Measurements from ENCODE around the gene SIGLEC1.
A peak's percentile ranks its signal among the peaks of the same experiment; 100 is the strongest.

The SIGLEC1 gene

DNA sequence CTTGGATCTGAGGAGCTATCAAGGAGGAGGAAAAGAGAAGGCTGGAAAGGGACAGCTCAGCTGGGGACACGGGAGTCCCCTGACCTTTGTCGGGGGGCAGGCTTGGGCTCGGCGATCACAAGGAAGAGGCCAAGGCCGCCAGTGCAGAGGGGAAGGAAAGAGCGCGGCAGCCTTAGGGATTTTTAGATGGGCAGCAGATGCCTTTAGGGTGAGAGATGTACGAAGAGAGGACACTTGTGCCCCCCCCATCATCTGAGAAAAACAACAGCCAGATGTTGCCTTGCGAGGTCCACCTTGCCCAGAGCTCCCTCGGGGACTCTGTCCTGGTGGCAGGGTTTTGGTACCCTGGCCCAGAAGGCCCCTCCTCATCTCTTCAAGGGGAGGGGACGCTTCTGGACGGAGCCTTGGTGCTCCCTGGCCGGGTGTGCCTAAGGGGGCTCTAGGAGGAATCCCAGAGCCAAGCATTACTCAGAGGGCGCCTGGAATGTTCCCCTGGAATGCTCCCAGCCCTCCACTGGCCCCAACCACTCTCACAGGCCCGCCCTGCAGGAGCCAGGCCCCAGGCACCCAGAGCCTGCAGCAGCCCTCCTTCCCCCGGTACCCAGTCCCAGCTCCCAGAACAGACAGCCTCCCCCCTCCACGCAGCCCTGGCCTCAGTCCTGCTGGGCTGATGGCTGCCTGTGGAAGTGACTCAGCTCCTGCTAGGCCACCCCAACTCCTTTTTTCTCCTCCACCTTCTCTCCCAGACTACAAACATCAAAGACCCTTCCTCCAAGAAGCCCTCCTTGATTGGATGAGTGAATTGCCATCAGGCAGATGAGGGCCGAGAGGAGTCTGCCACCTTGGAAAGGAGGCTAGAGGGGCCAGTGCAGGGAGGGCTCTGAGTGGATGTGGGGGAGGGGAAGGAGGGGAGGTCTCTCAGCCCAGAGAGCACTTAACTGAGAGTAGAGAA, 32.4 kb downstream of the SIGLEC1 start:
- DNase-seq = no peak
- TF ChIP-seq GATA1 (IDR thresholded peaks at IDR 0.05; ENCODE audit: low read depth, low read length) = no peak
- no peak for TF ChIP-seq POLR2A (IDR thresholded peaks at IDR 0.05; ENCODE audit: low read length)

DNA sequence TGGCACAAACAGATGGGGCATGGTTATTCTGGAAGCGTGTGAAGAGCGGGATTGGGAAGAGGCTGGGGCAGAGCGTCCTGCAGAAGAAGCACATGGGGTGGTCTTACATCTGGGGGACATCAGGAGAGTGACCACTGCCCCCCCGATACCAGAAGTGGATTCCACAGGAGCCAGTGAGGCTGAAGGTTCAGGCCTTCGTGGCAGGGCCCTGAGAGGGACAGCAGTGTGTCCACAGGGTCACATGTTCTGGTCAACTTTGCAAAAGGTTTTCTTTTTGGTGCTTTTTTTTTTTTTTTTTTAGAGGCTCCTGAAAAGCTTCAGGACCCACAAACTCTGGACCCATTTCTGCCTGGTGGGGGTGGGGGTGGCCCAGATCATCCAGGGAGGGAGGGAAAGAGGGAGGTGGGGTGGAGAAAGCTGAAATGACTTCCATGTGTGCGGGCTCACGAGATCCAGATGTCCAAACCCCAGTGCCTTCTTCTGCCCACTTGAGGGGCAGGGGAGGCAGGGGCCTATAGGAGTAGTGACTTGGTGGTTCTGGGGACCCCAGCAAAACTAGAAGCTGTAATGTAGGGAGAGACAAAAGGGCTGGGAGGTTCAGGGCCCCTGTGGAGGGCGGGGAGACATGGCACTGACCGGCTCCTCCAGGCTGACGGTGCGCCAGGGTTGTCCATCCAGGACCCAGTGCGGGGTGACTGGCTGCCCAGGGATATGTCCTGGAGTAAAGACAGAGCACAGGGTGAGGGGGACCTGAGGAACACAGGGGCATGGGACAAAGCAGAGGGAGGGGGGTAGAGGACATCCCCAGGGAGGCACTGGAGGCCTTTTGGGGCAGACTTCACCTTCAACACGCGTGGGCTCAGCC, 33.3 kb downstream of the SIGLEC1 start:
- no peak for DNase-seq
- TF ChIP-seq GATA1 (IDR thresholded peaks at IDR 0.05; ENCODE audit: low read depth, low read length) (no peak), POLR2A (IDR thresholded peaks at IDR 0.05; ENCODE audit: low read length) (no peak)

DNA sequence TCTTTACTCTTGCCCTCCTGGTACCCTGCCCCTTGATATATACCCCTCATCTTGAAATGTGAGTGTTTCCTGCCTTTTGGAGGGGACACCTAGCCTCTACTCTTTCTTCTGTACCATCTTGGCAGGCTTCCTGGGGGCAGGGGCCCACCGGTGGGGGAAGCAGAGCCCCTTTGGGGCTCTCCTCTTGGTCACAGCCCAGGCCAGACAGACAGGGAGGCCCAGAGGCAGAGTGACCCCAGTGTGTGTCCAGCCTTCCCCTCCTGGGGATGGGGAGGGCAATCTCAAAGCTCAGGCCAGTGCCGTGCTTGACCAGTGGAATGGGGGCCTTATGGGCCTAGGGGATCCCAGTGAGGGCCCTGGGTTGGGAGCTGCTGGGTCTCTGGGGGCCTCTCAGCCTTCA, 34.2 kb downstream of the SIGLEC1 start:
- no peak for DNase-seq
- no peak for TF ChIP-seq POLR2A (IDR thresholded peaks at IDR 0.05; ENCODE audit: low read length)
- TF ChIP-seq GATA1 (IDR thresholded peaks at IDR 0.05; ENCODE audit: low read depth, low read length) = no peak

DNA sequence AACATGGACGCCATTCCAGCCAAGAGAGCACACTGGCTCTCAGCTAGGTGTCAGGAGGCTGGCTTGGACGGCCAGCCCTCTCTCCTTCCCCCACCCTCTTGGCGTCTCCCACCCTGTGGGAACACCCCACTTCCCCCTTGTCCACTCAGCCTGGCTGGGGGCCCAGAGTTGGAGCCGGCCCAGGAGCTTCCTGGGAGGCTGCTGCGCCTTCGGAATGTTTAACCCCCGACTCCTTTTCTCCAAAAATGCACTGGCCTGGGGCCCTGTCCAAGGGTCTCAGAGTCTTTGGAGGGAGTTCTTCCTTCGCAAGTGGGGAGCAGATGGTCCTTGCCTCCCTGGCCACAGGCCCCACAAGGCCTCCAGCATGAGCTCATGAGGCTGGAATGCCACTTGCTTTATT, 34.7 kb downstream of the SIGLEC1 start:
- TF ChIP-seq POLR2A (IDR thresholded peaks at IDR 0.05; ENCODE audit: low read length) = no peak
- DNase-seq = no peak

DNA sequence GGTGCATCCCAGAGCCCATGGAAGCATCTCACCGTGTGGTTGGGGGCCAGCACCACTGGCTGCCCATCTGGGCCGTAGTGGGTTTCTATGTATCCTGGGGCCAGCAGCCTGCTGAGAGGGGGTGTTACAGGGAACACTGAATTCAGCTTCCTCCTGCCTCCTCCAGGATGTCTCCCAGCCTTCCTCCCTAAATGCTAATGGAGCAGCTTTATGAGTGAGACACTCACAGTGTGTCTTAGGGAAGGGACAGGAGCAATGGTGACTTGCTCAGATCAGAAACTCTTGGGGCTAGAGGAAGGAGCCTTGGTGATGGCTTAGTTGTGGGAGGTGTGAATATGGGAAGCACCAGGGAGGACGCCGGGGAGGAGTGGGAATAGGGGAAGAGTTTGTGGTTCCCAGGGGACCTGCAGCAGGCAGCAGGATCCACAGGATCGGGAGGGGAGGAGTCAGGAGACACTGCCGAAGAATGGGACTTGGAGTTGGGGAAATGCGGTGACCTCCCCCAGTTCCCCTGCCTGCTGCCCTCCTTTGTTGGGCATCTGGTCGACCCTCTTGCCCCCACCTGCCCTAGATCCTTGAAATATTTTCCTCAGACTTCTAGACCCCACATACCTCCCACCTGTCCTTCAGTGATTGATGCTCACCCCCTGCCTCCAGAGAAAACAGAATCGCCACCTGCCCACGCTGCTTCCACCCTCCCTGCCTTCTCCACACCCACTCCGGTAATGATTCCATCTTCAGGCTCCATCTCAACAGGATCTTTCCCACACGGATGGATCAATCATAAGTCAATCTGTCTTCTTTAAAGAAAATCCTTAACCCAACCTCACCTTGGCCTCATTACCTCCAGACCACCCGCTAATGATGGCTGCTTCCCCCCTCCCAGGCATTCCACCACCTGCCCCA, 37.2 kb downstream of the SIGLEC1 start:
- TF ChIP-seq GATA1 (IDR thresholded peaks at IDR 0.05; ENCODE audit: low read depth, low read length) = no peak
- TF ChIP-seq POLR2A (IDR thresholded peaks at IDR 0.05; ENCODE audit: low read length) = no peak
- no peak for DNase-seq

DNA sequence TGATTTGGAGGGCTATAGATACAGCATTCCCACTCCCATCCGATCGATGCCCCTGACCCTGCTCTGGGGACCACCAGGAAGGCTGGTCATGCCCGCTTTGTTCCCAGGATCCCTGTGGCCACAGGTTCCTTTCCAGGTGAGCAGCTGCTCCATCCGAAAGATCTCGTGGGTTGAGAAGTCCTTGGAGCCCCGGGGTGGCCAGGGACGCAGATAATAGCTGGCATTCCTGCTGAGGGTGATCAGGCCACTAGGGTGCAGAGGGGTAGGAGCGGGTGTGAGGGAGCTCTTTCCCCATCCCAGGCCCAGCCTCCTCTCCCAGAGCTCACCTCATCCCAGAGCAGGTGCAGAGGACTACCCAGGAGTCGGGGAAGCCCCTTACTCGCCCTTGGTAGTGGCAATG, 38.0 kb downstream of the SIGLEC1 start:
- DNase-seq = no peak
- no peak for TF ChIP-seq GATA1 (IDR thresholded peaks at IDR 0.05; ENCODE audit: low read depth, low read length)
- no peak for TF ChIP-seq POLR2A (IDR thresholded peaks at IDR 0.05; ENCODE audit: low read length)

DNA sequence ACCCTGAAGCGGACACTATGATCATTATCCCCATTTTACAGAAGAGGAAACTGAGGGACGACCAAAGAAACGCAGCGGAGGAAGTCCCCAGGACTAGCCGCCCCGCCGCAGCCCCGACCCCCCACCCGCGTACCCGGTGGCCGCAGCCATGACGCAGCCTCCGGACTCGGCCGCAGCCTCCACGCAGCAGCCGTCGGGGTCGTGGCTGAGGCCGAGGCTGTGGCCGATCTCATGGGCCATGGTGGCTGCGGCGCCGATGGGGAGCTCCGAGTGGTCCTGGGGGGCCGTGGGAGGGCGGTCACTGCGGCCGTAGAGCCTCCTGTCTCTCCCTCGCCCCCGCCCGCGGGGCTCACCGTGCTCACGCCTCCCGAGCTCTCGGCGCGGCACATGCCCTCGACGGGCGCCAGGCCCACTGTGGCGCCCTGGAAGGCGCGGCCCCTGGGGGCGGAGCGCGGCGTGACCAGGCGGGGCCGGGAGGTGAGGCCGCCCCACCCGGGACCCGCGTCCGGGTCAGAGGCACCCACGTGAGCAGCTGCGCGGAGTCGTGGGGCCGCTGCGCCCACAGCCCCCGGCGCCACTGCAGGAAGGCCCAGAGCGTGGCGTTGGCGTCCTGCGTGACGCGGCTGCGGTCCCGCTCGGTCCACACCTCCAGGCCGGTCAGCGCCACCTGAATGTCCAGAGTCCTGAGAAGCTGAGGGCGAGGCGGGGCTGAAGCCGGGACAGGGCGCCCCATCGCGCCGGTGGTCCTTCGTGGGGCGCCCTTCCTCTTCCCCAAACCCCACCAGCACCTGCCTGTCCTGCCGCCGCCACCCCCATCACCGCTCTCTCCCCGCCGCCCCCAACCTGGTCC, 39.0 kb downstream of the SIGLEC1 start:
- TF ChIP-seq GATA1 (IDR thresholded peaks at IDR 0.05; ENCODE audit: low read depth, low read length) (no peak), POLR2A (IDR thresholded peaks at IDR 0.05; ENCODE audit: low read length) (no peak)
- DNase-seq = no peak

DNA sequence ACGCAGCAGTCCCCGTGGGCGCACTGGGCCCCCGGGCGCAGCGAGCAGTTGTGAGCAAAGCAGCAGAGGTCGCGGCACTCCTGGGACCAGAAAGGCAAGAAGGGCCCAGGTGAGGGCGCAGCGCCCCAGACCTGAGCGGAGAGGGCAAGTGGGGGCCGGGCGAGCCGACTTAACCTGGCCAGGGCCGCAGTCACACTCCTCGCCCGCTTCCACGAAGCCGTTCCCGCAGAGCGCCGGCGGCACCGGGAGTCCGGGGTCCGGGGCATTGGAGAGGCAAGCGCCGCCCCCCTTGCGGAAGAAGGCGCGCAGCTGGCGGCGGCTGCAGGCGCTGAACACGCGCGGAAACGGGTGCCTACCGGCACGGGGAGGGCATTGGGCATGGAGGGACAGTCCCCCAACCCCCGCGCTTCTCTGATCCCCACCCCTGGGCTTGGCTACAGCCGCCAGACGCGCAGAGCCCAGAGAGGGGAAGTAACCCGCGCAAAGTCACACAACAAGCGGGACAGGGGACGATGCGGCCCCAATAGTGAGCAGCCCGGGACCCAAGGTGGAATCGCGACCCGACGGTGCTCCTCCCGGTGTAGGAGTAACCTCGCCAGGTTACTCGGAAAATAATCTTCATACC, 39.7 kb downstream of the SIGLEC1 start:
- DNase-seq = no peak
- TF ChIP-seq POLR2A (IDR thresholded peaks at IDR 0.05; ENCODE audit: low read length) (no peak), GATA1 (IDR thresholded peaks at IDR 0.05; ENCODE audit: low read depth, low read length) (no peak)

DNA sequence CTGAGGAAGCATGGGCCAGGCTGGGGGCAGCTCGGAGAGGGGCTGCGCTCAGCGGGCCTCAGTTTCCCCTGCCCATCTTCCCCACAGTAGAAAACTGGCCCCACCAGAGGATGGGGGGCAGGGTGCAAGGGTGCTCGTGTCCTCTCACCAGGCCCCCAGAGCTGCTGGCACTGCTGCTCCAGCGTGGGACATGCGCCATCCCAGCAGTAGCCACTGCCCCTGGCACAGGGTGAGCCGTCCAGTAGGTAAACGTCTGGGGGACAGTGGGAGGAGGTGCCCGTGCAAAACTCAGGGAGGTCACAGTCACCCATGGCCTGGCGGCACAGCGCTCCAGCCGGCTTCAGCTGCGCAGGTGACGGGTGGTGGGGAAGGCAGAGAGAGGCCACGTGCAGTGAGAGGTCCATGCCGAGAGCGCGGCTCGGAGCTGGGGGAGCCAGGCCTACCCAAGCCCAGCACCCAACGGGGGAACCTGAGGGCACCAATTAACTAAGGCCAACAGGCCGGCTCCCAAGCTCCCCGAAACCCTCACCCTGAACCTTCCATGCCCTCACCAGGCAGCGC, 40.3 kb downstream of the SIGLEC1 start:
- no peak for DNase-seq
- TF ChIP-seq GATA1 (IDR thresholded peaks at IDR 0.05; ENCODE audit: low read depth, low read length) = no peak

DNA sequence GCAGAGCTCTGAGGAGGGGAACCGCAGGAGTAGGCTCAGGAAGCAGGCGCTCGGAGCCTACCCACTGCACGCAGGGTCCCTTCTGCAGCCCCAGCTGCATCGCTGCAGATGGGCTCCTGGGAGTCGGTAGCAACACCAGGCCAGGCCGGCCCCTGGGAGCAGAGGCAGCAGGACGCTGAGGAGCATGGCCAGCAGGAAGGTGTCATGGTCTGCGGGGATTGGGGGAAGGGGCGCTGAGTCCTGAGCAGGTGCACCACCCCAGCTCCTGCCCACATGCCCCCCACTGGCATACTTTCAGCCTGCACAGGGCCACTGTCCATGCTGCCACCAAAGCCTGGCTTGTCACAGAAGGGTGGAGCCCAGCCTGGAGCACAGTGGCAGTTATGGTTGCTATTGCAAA, 41.5 kb downstream of the SIGLEC1 start:
- TF ChIP-seq GATA1 (IDR thresholded peaks at IDR 0.05; ENCODE audit: low read depth, low read length) (no peak), POLR2A (IDR thresholded peaks at IDR 0.05; ENCODE audit: low read length) (no peak)
- DNase-seq = no peak

DNA sequence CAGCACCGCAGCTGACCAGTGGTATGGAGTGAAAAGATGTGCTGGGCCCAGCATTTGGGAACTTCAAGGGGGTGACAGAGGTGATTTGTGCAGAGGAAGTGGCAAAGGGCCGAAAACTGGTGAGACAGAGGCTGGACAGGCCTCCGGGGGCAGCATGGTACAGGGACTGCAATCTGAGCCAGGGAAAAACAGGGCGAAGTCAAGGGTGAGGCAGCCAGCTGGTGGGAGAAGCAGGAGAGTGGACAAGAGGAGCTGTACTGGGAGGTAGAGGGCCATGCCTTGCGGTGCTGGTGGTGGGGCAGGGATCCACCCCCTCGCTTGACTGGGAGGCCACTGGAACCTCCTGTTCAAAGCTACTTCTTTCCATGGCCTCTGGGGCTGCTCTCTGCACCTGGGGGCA, 41.9 kb downstream of the SIGLEC1 start:
- DNase-seq = peak in 1 of 2 experiments; percentile 4

More for the DNA sequence above, 41.9 kb downstream of the SIGLEC1 start:
- TF ChIP-seq POLR2A (IDR thresholded peaks at IDR 0.05; ENCODE audit: low read length) (no peak), GATA1 (IDR thresholded peaks at IDR 0.05; ENCODE audit: low read depth, low read length) (no peak)
